Right renal pelvis (tissue), 4 donors: ENCODE measurements around the gene ASPG. TPM values are rescaled to one million over a fixed set of nuclear protein-coding genes. Genes with fewer than 3 reads are reported as not detected.

Experiments
- DNase-seq, 4 donors: peaks; one replicate each; pipeline ENCODE4 v3.0.0-alpha.2; 2013; ENCODE audit warnings: low read depth in 4 of 4, low spot score in 3 of 4, missing footprints in 1 of 4
- polyA plus RNA-seq, 4 donors: library from polyadenylated mRNA; unstranded; fragments of 120-200 nt; gene quantifications; one replicate each; pipeline ENCODE4 v1.2.1, GENCODE V29; 2013; ENCODE audit not compliant: insufficient read length in 4 of 4

The ASPG gene
- polyA plus RNA-seq: 10 to 100 TPM; 12.3 to 20.2 (median 16.5) TPM

DNA sequence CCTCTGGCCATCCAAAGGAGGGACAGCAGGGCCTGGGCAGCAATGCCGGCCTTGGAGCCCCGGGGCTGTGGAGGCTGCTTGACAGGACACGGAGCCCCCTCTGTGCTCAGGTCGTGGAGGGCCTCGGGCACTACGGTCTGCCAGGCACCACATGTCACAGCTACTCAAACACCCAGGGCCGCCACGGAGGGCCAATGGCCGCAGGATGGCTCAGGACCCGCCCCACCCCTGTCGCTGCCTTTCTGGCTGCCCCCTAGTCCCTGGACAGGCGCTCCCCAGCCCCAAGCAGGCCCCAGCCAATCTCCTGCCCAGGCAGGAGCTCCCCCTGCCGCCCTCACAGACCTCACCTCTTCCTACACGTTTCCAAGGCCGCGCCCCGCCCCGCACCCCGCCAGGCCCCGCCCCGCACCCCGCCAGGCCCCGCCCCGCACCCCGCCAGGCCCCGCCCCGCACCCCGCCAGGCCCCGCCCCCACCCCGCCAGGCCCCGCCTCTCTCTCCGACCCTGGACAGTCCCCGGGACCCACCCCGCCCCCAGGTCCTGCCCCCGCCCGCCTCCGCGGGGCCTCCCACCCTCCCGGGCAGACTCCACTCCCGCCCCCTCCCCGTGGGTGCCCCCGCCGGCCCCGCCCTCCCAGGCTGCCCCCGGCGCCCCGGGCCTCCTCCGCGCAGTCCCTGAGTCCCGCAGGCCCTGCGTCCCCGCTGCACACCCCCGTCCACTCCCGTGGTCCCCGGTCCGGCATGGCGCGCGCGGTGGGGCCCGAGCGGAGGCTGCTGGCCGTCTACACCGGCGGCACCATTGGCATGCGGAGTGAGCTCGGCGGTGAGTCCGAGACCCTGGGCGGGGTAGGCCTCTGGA, at the start of gene ASPG:
Gene ASPG, plus strand, starts transcription at position 669 of the 857 bp plus-strand sequence. Its CDS starts 71 bp downstream, at position 740.
- DNase-seq: no peak

DNA sequence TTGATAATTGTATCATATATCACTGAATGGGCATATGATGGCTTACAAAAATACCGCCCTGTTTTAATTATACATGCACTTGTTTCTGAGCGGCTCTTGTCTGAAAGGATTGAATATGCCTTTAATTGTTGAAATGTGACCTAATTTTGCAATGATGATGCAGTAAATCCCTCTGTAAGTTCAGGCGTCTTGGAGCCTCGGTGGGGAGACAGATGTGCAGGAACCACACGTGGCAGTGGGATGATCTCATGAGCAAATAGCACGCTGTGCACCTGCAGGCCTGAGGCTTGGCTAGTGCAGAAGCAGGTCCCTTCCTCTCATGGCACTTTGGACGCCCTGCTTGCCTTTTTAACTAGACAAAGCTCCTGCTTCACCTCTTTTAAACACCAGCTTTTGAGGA, 49.3 kb upstream of the ASPG start:
- DNase-seq: no peak

DNA sequence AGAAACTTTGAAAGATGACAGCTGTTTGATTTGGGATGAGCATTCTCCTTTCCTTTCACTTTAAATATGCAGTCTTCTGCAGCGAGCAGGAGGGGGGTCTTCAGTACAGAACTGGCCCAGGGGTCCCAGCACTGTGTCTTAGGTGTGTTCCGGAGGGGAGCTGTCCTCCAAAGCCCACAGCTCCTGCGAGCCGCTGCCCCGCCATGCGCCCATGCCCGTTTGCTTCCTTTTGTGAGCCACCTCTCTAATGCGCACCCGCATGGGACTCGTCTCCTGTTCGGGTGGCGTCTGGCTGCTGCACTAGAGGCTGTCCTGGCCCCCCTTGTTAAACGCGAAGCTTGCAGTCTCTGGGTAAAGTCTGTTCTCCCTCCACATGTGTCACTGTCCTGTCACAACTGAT, 48.4 kb upstream of the ASPG start:
- no peak for DNase-seq

DNA sequence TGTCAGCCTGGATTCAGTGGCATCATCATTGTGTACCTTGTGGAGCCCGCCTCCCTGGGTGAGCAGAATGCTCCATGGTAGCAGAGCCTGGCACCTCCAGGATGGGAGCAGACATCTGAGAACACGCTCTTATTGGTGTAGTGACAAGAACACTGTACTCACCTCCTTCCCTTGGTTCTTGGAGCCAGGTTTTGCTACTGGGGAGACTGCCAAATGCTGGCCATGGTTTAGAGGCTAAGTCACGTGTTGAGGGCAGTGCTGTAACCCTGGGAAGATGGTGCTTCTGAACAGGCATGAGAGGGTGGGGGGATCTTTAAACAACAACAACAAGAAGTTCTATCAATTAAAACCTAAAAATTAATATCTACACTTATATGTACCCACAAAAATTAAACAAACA, 47.6 kb upstream of the ASPG start:
- DNase-seq: no peak

DNA sequence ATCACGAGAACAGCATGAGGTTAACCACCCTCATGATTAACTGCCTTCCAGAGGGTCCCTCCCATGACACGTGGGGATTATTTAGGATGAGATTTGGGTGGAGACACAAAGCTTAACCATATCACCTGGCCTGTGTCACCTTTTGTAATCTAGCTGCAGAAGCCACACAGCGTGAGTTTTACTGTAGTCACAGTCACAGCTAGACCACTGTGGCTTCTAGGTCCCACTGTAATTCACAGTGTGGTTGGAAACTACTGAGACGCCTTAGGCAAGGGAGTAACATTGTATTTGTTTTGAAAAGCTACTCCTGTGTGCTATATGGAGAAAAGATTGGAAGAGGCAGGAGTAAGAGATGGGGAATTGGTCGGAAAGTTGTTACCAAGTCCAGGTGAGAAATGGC, 46.3 kb upstream of the ASPG start:
- DNase-seq: no peak

DNA sequence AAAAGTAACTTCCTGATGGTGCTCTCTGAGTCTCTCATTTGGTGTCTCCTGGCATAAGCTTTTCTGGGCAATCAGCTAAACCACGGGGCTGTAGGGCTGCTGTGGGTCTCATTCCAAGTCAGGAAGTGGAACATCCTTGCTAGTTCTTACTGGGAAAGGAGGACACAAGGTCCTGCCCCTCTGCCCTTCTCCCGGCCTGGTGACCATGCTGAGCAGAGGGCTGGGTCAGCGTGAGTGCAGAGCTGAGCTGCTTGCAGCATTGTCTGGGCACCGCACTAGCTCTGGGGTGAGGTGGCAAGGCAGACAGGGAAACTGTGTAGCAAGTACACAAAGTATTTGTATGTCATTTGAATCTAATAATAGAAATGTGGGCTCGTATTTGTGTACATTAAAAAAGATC, 45.0 kb upstream of the ASPG start:
- DNase-seq: no peak

DNA sequence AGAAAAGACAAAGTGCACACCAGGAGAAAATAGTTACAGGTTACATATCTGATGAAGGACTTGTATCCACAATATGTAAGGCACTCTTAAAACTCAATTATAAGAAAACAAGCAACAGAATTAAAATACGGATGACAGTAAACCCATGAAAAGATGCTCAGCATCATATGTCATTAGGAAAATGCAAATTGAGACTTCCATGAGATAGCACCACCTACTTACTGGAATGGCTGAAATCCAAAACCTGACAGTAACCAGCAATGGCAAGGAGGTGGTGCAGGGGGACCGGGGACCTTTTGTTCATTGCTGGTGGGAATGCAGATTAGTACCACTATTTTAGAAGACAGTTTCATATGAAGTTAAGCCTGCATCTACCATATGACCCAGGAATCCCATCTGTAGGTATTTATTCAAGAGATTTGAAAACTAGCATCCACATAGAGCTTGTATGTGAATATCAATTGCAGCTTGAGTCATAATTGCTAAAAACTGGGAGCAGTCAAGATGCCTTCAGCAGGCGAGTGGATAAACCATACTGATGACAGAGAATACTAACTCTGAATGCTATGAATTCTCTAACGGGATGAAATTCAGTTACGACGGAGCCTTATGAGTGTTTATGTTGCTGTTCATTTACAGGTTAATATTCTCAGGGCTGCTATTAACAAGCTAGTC, 43.9 kb upstream of the ASPG start:
- no peak for DNase-seq

DNA sequence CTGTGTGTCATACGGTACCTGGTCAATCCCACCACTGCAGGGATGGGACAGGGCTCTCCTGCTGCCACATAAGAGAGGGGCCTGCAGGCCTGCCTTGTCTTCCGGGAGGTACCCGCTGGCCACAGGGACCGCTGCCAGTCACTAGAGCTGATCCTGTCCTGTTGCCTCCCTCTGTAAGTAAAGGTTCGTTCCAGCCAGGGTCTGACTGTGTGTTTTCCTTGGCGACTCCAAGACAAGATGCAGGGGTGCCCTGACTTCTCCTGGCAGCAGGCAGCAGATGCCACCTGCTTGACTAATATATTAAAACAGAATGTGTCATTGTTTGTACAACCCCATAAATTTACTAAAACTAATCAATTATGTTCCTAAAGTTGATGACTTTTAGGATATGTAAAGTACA, 41.5 kb upstream of the ASPG start:
- no peak for DNase-seq

DNA sequence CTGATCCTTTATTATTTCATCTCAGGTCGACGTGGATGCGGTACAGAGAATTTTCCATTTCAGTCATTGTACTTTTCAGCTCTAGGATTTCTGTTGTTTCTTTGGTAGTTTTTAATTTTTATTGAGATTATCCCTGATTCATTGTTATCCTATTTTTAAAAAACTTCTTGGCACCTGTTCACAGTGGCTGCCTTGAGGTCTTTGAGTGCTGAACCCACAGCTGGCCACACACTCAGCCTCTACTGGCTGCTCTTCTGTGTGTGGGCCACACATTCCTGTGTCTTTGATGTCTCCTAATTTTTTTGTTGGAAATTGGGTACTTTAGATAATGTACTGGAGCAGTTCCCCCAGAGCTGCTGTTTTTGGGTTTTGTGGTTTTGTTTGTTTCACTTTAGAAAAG, 37.7 kb upstream of the ASPG start:
- no peak for DNase-seq

DNA sequence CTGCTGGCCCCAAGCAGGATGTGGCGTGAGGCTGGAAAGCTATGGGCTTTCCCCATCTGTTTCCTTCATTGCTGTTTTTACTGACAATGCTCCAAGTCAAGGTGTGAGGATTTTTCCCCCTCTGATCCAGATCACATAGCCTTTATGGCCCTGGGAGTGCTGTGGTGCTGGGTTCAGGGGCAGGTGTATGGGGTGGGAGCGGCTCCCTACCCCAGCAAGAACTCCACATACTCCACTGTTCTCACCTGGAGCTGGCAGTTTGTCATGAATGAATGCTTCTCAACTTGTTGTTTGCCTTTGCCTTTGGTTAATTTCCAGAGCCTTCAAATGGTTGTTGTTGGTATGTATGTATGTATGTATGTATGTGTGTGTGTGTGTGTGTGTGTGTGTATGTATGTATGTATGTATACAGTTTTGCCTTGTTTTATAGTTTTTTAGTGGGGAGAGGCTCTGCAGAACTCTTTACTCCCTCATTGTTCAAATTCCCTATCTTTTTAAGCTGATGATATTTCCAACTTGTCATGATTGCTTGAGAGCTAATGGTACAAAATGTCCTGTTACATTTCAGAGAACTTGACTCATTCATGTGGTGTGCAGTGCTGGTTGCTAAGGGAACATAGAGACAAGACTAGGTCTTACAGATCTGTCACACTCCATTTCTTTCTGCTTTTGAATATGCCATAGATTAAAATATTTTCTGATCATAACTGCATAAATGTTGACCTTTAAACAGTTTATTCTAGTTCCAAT, 36.6 kb upstream of the ASPG start:
- DNase-seq: no peak

DNA sequence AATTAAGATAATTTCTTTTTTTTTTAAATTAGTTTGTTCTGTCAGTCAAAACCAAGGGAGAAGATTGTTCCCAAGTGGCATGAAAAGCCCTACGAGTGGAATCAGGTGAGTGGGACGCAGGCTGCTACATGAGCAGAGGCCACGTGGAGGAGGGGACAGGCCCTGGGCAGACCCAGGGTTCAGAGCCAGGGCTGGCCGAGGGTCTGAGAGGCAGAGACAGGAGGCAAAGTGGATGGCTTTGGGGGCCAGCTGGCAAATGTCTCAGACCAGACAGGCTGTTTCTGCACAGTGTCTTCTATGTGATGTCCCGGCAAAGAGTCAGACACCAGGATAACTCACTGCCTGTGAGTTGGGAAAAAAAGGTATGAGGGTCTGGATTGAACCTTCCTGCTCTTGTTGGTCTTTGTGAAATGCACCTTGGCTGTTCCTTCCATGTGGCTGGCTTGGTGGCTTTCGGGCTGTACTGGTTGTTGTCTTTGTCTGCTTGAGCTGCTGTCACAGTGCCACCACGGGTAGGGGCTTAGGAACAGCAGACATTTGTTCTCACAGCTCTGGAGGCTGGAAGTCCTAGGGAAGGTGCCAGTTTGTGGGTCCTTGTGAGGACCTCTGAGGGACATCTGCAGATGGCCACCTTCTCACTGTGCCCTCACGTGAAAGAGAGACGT, 35.8 kb upstream of the ASPG start:
- DNase-seq: no peak

DNA sequence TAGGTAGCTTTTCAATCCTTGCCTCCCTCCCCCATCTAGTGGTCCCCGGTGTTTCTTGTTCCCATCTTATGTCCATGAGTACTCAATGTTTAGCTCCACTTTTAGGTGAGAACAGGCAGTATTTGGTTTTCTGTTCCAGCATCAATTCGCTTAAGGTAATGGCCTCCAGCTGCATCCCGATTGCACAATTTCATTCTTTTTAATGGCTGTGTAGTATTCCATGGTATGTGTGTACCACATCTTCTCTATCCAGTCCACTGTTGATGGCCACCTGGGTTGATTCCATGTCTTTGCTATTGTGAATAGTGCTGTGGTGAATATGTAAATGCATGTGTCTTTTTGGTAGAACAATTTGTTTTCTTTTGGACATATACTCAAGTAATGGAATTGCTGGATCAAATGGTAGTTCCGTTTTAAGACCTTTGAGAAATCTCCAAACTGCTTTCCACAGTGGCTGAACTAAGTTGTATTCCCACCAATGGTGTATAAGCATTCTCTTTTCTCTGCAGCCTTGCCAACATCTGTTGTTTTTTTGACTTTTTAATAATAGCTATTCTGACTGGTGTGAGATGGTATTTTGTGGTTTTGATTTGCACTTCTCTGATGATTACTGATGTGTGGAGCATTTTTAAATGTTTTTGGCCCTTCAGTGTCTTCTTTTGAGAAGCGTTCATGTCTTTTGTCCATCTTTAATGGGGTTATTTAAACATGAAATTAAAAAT, 34.2 kb upstream of the ASPG start:
- DNase-seq: no peak

DNA sequence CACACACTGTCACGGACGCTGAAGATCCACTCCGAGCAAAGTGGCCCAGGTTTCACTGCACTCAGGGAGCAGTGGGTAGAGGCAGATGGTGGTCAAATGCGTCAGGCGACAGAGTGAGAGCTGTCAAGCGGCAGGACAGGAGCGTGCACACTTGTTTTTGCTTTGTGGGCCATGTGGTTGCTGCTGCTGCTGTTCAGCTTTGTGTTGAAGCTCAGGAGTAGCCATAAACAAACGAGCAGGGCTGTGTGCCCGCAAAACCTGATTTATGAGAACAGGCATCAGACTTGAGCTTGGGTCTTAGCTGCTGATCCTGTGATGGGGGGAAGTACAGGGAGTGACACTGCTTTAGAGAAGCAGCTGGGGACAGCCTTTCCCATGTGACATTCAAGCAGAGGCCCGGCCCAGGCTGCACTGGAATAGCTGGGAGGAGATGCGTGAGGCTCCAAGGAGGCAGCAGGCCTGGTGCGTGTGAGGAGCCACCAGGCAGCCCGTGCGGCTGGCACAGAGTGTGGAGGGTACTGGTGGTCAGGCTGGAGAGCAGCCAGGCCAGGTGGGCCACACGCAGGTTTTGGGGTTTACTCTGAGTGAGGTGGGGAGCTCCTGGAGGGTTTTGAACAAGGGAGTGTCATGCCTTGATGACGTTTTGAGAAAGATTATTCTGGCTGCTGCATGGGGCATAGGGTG, 31.1 kb upstream of the ASPG start:
- no peak for DNase-seq

DNA sequence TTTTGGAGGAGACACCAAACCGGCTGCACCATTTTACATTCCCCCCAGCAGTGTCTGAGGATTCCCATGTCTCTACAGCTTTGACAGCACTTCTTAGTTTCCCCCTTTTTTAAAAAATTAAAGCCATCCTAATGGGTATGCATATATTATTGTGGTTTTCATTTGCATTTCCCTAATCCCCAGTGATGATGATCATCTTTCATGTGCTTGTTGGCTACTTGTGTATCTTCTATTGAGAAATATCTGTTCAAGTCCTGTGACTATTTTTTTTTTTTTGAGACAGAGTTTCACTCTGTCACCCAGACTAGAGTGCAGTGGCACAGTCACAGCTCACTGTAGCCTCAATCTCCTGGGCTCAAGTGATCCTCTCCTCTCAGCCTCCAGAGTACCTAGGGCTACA, 23.2 kb upstream of the ASPG start:
- no peak for DNase-seq

DNA sequence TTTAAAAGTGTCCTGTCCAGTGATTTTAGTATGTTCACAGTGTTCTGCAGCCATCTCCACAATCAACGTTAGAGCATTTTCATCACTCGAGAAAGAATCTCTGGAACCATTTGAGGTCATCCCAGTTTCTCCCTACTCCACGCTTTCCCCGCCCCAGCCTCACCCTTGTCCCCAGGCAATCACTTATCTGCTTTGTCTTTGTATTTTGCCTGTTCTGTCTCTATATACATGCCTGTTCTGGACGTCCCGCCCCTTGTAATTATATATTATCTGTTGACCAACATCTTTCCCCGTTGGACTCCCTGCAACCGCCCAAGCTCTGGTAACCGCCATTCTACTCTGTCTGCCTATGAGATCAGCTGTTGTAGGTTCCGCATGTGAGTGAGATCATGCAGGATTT, 21.5 kb upstream of the ASPG start:
- no peak for DNase-seq

DNA sequence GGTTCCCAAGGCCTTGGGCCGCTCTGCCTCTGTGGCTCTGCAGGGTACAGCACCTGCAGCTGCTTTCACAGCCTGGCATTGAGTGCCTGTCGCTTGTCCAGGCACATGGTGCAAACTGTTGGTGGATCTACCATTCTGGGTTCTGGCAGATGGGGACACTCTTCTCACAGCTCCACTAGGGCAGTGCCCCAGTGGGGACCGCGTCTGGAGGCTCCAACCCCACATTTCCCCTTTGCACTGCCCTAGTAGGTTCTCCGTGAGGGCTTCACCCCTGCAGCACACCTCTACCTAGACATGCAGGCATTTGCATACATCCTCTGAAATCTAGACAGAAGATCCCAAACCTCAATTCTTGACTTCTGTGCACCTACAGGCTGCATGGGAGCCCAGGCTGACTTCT, 19.2 kb upstream of the ASPG start:
- no peak for DNase-seq

DNA sequence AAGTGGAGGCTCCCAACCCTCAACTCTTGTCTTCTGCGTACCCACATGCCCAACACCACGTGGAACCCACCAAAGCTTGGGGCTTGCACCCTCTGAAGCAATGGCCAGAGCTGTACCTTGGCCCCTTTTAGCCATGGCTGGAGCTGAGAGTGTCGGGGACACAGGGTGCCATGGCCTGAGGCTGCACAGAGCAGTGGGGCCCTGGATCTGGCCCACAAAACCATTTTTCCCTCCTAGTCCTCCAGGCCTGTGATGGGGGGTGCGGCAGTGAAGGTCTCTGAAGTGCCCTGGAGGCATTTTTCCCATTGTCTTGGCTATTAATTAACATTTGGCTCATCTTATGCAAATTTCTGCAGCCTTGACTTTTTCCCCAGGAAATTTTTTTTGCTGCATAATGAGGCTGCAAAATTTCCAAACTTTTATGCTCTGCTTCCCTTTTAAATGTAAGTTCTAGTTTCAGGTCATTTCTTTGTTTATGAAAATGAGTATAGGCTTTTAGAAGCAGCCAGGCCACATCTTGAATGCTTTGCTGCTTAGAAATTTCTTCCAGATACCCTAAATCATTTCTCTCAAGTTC, 18.7 kb upstream of the ASPG start:
- DNase-seq: no peak

DNA sequence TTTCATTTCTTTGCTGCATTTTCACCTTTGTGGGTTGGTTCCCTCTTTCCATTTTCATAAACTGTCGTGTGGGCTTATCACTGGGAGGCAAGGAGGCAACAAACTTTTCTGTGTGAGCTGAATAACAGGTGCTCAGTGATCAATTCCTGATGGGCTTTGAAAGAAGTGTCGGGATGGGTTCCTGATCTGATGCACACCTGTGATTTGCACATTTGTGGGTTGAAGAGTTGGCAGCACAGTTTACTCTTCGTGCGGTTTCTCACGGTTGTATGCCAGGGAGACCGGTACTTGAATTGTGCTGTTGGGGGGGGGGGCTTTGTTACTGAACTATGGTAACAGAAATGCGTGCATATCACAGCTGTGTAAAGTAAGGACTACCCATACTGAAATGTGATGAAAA, 16.0 kb upstream of the ASPG start:
- no peak for DNase-seq

DNA sequence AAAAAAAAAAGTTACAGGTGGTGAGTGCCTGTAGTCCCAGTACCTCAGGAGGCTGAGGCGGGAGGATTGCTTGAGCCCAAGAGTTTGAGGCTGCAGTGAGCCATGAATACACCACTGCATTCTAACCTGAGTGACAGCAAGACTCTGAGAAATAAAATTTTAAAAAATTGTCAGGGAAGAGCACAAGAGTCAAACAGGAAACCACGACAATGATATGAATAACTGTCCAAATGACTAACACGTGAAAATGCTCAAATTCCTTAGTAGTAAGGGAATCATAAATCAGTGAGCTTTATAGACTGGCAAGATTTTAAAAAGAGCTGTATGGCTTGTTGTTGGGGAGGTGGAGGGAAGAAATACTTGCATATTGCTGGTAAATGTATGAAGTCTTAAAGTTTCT, 12.9 kb upstream of the ASPG start:
- DNase-seq: no peak
